NCI-H2196 (cell line): ENCODE results near the gene KRTAP3-2.

Experiments used
- DNase-seq: peaks from one replicate; lab custom pipeline; 2025; ENCODE audit not compliant: unreplicated experiment; lab: John Stamatoyannopoulos, UW

KRTAP3-2 gene

GRCh38 chr17:41012326-41013120 lies 12.8 kb upstream of the KRTAP3-2 start:
- no peak for DNase-seq

DNA sequence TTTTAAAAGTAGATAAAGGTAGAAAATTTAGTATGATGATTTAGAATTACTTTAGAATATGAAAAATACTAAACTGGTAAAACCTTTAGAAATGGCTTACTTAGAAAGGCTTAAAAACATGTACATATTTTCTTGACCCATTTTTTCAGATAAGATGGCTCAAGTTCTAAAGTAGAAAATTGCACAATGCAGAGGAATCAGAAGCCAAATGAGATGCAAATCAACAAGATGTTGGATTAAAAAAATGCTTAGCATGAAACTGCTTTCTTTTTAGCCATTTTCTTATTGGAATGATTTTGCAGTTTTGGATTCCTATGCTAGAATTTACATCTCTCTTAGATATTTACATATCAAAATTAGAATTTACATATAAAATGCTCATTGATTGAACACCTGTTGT lies 10.7 kb upstream of the KRTAP3-2 start:
- no peak for DNase-seq

DNA sequence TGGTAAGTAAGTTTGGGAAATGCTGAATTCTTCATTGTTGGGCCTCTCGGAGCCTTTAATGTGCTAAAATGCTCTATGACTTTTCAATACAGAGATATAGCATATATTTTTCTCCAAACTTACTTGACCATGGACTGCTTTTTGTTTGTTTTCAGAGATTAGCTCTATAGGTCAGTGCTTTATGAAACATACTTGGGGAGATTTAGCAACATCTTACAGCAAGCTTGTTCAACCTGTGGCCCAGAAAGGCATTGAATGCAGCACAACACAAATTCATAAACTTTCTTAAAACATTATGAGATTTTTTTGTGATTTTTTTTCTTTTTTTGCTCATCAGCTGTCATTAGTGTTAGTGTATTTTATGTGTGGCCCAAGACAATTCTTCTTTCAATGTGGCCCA lies 10.2 kb upstream of the KRTAP3-2 start:
- no peak for DNase-seq

DNA sequence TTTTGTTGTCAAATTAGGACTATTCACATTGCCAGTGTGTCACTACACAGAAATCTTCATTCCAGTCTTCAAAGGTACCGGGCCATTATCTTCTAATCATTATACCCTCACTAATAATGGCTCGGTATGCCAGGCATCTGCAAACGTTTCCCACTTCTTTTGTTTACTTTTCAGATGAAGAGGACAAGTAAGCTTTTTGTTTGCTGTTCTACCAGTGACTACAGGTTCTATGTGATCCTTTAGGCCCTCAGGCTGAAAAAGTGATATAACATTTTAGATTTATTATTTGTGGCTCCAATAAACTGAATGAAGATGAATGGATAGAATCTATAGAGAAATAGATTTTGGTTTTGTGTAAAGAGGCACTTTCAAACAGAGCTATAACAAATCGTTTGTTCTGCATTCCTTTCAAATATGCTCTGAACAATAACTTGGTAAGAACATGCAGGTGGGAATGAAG lies 9.6 kb upstream of the KRTAP3-2 start:
- DNase-seq, result no peak

- DNase-seq, result peak; percentile 9
Measured at GRCh38 chr17:41008811-41009210, 9.1 kb upstream of the KRTAP3-2 start, which contains the start of gene KRTAP3-1. TSS of gene KRTAP3-1 (minus strand) at chr17:41009128. CDS start at chr17:41009074, 54 bp downstream.

GRCh38 chr17:41004397-41004796 lies 4.7 kb upstream of the KRTAP3-2 start:
- DNase-seq, result no peak

GRCh38 chr17:41003926-41004325 lies 4.2 kb upstream of the KRTAP3-2 start:
- no peak for DNase-seq

GRCh38 chr17:41002814-41003213 lies 3.1 kb upstream of the KRTAP3-2 start:
- DNase-seq, result no peak

DNA sequence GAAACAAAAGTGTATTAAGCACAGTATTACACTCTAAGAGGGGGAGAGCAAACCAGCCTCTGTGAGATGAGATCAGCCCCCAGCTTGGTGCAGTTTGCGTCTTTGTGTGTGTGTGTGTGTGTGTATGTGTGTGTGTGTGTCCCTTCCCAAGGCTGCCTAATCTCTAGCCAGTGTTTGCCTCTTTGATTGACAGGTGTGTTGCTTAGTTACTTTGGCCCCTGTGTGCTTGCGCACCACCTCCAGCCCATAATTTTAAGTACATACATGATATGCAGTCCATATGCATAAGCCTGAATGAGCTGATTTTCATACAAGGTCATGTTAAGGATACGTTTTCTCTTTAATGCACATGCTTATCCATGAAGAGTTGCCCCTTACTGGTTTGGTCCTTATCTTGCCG lies 2.1 kb upstream of the KRTAP3-2 start:
- no peak for DNase-seq

- no peak for DNase-seq
Measured at GRCh38 chr17:40997361-40997760, 2.3 kb downstream of the KRTAP3-2 start.

- DNase-seq, result no peak
Measured at GRCh38 chr17:40996829-40997228, 2.9 kb downstream of the KRTAP3-2 start.

GRCh38 chr17:40995116-40995515 lies 4.6 kb downstream of the KRTAP3-2 start:
- no peak for DNase-seq

DNA sequence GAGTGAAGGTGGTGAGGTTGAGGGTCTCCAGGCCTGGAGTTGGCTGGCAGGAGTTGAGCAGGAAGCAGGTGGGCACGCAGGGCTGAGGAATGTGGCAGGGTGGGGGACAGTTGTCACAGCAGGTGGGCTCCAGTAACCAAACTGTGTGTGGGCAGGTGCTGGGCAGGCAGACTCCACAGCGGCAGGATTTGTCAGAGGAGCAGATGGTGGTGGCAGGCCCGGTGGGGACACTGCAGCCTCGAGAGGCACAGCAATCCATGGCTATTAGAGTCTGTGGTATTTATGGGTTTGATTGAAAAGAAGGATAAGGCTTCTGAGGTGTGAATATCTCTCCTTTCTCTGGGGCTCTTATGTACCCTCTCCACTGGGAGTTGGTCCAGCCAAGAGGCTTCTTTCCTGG lies 5.9 kb downstream of the KRTAP3-2 start, which contains the start of gene KRTAP3-3:
TSS of gene KRTAP3-3 (minus strand) at position 326 of the 400 bp plus-strand sequence. CDS start at position 259, 67 bp downstream.
- no peak for DNase-seq

GRCh38 chr17:40993084-40993483 lies 6.6 kb downstream of the KRTAP3-2 start:
- no peak for DNase-seq

GRCh38 chr17:40992666-40993065 lies 7.0 kb downstream of the KRTAP3-2 start:
- DNase-seq, result no peak

GRCh38 chr17:40986920-40987319 lies 12.8 kb downstream of the KRTAP3-2 start:
- no peak for DNase-seq

DNA sequence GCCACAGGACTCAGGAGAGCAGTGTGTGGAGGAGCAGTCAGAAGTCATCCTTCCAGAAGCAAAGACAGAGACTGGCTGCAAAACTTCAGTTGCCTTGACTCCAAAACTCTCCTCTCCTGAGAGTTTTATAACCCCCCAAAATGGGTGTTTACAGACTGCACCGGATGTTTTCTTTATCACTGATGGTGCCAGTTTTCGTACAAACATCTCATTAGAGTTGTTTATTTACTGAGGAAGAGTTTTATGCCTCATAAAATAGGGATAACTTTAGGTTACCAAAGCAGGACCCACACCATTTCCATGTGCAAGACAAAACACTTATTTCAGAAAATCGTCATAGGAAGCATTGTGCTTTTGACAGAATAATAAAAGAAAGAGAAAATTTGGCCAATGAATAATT lies 15.5 kb downstream of the KRTAP3-2 start, which contains the start of gene KRT40:
TSS of gene KRT40 (minus strand) at position 101 of the 400 bp plus-strand sequence. CDS start at position 48, 53 bp downstream.
- DNase-seq, result no peak

DNA sequence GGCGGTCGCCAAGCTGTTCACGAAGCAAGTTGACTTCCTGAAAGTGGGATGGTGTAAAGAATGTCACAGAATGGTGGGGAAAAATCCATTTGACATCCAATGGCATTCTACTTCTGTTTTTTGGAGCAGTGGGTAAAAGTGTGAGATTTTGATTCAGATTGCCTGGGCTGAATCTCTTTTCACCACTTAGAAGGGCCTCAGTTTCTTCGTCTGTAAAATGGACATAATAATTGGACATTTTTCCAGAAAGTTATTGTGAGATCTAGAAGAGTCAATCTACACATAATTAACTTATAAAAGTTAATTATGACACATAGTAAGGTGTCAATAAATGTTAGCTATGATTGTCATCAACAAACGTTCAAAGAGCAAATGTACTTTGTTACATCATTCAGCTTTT lies 18.6 kb downstream of the KRTAP3-2 start:
- no peak for DNase-seq

GRCh38 chr17:40980596-40980995 lies 19.1 kb downstream of the KRTAP3-2 start:
- peak; percentile 7 for DNase-seq

- no peak for DNase-seq
Measured at GRCh38 chr17:40980117-40980516, 19.6 kb downstream of the KRTAP3-2 start.

GRCh38 chr17:40978575-40979151 lies 21.0 kb downstream of the KRTAP3-2 start:
- DNase-seq, result no peak

DNA sequence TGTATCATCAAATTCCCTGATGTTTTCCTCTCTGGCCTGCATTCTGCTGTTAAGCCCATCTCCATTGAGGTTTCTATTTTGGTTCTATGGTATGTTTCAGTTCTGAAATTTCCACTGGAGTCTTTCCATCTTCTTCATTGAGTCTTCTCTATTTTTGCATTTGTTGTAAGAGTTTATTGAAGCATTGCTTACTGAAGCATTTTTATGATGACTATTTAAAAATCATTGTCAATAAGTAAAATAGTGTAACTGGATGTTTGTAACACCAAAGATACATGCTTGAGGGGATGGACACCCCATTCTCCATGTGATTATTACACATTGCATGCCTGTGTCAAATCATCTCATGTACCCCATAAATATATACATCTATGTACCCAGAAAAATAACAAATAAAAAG lies 24.2 kb downstream of the KRTAP3-2 start:
- DNase-seq, result no peak
